ACHN (cell line): ENCODE measurements around the gene AWAT1.
"Not testable (repeated sequence)": the region's sequence is repeated elsewhere in the genome, so short reads cannot be mapped to it uniquely, and the experiment has no call there.

Experiments
- DNase-seq: peaks from one replicate; pipeline ENCODE4 v3.0.0-alpha.2; 2015
- in situ Hi-C: cut with HindIII; loops from 2 replicates; pipeline ENCODE4 v1.10.0; 2017; ENCODE audit warnings: low sequenced_read_pairs, low pct_ligation_motif_present, low pct_unique_long_range_greater_than_20kb

The AWAT1 gene

GRCh38 chrX:70255452-70255851 lies 21.0 kb downstream of the AWAT1 start:
- in situ Hi-C loops = no loop called here
- no peak for DNase-seq

- no peak for DNase-seq
- in situ Hi-C loops = no loop called here
Measured at GRCh38 chrX:70257423-70258288, 23.2 kb downstream of the AWAT1 start.

DNA sequence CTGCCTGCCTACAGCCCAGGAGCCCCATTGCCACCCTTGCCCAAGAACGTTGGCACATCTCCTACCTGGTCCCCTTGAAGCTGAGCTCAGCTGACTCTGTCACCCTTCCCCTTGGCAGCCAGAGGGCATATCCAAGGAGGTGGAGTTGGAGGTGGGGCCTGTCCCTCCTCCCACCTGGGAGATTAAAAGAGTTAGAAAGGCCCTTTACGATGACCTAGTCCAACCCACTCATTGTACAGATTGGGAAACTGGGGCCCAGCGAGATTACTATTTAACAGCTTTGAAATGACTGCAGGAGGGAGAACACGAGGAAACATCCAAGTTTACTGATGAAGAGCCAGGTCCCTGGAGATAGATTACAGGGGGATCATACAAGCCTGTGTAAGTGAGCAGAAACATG lies 25.6 kb downstream of the AWAT1 start, which contains the start of gene P2RY4:
Gene P2RY4, minus strand, starts transcription at position 101 of the 400 bp plus-strand sequence. CDS start 580 bp downstream, outside the sequence.
- no peak for DNase-seq
- in situ Hi-C loops = no loop called here

- in situ Hi-C loops = no loop called here
- DNase-seq = peak; percentile 6
Measured at GRCh38 chrX:70262952-70263567, 28.6 kb downstream of the AWAT1 start.

DNA sequence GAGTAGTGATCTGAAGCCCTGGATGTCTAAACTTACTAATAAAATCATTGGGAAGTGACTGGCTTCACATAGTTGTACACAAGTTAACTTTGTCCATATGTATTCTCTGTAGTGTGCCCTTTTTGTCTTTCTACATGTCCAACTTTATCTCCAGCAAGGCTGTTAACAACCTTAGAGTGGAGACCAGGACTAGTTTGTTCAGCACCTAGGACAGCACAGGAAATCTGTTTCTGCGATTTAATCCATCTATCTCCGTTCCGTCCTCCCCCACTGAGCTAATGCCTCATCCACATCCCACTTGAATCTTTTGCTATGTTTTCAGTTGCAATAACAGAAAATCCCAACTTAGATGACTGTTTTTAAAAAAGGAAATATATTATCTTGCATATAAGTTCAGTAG lies 30.3 kb downstream of the AWAT1 start:
- in situ Hi-C loops = no loop called here
- no peak for DNase-seq

GRCh38 chrX:70268034-70268433 lies 33.6 kb downstream of the AWAT1 start, which contains the start of gene ARR3:
TSS of gene ARR3 (plus strand) at chrX:70268334. CDS start at chrX:70269386, 1,052 bp downstream.
- in situ Hi-C loops = no loop called here

GRCh38 chrX:70274029-70274428 lies 39.6 kb downstream of the AWAT1 start:
- in situ Hi-C loops, DNase-seq: not testable (repeated sequence)

More at GRCh38 chrX:70268034-70268433, 33.6 kb downstream of the AWAT1 start, which contains the start of gene ARR3:
- DNase-seq = no peak

DNA sequence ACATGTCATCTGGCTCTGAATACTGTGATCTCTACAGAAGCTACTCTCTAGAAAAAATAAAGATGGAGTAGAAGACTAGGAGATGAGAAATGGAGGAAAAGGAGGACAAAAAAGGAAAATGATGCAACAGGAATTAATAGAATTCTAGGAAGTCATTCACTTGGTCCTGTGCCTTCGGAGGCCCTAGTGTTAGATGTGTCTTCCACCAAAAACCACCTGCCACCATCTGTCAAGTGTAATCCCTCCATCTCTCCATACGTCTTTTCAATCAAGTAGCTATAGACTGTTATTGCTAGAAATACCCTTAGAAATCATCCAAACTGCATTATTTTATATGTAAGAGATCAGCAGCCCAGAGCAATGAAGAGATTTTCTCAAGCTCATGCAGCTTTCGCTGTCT lies 44.6 kb downstream of the AWAT1 start:
- DNase-seq = no peak
- in situ Hi-C loops = no loop called here

- in situ Hi-C loops = no loop called here
Measured at GRCh38 chrX:70280573-70280972, 46.1 kb downstream of the AWAT1 start.

DNA sequence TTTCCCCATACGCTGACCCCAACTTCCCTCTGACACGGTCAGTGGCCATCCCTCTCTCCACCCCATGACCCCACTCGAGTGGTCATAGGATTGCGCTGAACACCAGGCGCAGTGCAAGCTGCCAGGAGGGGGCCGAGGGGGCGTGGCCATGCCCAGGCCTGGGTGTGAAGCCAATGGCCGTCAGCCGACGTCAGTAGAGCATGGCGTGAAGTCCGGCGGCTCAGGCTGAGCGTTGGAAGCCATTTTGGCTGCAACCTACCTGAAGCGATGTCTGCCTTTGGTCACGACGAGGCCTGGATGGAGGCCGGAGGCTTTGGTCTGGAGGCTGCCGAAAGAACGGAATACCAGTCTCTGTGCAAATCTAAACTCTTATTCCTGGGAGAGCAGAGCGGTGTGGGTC lies 47.5 kb downstream of the AWAT1 start, which contains the start of gene RAB41:
Gene RAB41, plus strand, starts transcription at position 222 of the 400 bp plus-strand sequence. Its CDS starts 46 bp downstream, at position 268.
- DNase-seq = no peak

More at GRCh38 chrX:70280573-70280972, 46.1 kb downstream of the AWAT1 start:
- DNase-seq = no peak

DNA sequence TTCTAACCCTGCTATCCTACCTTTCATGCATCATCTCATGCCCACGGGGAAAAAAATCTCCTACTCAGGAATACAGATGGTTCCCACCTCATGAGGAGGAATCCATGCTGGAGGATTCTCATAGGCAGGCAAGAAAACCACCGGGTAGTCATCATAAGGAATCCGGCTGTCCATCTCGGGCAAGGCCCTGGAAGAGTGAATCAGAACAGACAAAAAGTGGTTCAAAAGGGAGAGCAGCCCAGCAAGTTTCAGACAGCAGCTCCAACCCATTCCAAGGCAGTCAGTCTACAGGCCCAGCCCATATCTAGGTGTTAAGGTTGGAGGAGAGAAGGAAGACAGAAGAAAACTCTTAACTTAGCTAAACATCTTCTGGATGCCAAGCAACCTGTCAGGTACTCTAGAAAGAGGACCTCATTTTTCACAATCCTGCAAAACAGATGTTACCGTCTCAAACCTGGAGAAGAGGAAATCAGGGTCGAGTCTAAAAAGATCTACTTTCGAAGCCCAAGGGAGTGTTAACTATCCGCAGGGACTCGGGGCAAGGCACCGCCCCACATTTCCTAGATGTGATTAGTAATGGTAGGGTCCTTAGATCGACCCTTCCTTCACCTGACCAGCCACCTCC lies 54.8 kb downstream of the AWAT1 start:
- no peak for DNase-seq
- in situ Hi-C loops = no loop called here

More for the DNA sequence above, 47.5 kb downstream of the AWAT1 start, which contains the start of gene RAB41:
- in situ Hi-C loops = no loop called here
